GM19238 (cell line): ENCODE data around the gene HES3.
"Not testable (repeated sequence)": the region's sequence is repeated elsewhere in the genome, so short reads cannot be mapped to it uniquely, and the experiment has no call there.

Experiments used
- DNase-seq: peaks from one replicate; pipeline ENCODE4 v3.0.0; 2011; ENCODE audit warnings: low spot score; ENCODE audit not compliant: insufficient read length

The HES3 gene

DNA sequence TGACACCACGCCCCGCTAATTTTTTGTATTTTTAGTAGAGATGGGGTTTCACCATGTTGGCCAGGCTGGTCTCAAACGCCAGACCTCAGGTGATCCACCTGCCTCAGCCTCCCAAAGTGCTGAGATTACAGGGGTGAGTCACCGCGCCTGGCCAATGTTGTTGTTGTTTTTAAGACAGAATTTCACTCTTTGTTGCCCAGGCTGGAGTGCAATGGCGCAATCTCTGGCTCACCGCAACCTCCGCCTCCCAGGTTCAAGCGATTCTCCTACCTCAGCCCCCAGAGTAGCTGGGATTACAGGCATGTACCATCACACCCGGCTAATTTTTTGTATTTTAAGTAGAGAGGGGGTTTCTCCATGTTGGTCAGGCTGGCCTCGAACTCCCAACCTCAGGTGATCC lies 24.3 kb upstream of the HES3 start:
- not testable (repeated sequence) for DNase-seq

DNA sequence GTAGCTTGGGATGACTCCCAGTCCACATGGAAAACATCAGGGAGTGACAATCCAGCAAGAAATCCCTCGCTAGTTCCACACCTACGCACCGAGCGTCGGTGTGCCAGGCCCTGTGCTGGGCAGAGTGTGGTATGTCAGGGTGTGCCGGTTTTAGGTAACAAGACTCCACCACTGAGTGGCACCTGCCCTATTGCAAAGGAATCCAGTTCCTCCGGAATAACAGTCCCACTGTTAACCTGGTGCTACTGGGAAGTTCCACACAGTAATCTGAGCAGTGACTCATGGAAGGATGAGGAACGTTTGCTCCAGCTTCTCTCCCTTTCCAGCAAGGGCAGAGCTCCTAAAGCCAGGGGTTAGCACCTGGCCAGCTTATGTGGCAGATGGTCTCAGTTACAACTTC lies 23.7 kb upstream of the HES3 start:
- no peak for DNase-seq

DNA sequence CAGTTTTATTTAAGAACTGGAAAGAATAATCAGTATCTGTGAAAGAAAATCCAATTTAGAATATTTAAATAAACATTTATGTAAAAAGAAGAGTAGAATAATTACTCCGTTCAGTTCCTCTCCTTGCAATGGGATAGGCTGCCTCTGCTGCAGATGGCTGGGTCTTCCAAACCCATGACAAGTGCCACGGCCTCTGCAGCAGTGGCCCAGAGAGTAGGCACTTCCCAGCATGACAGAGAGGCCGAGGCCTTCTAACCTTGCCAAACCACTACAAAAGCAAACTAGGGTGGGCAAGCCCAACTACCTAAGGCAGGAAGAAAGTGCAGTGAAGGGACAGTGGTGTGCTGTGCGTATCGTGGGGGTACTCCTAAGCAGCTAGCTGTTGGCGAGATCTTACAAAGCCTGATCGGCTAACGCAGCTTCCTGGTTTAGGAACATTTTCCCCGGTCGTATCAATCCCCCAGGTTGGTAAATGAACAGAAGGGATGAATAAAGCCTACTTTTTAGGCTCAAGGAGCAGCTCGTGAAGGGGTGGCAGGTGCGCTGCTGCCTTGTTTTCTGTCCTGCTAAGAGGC lies 22.7 kb upstream of the HES3 start:
- no peak for DNase-seq

DNA sequence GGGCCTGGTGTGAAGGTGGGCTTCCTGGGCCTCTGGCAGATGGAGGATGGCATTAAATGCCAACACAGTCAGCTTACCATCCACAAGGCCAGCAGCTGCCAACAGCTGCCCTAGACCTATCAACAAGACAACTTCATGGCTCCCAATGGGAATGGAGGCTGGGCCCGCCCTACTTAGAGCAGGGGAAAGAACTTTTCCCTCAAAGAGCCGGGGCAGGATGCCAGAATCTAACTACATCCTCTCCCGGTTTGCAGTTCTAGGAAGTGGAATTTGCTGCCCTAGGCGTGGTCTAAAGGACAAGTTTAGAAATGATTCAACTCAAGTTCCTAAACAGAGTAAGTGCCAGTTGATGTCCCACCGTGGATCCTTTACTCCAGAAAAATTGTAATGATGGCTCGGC lies 21.3 kb upstream of the HES3 start:
- no peak for DNase-seq

DNA sequence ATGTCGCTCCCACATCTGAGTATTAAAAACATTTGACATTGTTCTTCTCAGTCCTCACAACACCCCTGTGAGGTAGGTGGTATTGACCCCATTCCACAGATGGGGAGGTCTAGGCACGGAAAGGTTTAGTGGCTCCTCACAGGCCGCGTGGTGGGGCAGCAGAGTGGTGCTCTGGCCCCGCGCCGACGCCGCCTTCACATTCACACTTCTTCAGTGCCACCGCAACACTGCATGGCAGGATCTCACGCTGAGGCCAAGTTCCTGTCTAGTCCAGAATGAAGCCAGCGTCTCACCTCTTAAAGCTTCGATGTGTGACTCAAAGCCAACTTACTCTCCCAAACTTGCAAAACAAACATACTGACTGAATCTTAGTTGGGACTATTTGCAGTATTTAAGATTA lies 20.4 kb upstream of the HES3 start:
- no peak for DNase-seq

DNA sequence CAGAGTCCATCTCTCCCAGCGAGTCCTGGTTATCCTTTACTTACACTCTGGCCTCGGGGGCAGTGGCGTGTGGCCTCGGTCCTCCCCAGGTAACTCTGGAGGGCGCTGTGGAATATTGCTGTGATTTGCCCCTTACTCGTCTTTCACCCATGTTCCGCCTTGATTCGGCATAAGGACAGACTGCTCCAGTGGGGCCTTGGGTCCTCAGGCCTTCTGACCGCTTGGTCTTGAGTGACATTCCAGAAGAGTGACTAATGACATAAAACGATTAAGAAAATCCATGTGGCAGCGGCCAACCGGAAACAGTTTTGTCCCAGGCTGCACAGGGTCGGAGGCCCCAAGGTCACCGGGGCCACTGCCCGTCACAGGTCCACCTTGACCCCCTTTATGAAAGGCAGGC lies 19.3 kb upstream of the HES3 start:
- DNase-seq: no peak

DNA sequence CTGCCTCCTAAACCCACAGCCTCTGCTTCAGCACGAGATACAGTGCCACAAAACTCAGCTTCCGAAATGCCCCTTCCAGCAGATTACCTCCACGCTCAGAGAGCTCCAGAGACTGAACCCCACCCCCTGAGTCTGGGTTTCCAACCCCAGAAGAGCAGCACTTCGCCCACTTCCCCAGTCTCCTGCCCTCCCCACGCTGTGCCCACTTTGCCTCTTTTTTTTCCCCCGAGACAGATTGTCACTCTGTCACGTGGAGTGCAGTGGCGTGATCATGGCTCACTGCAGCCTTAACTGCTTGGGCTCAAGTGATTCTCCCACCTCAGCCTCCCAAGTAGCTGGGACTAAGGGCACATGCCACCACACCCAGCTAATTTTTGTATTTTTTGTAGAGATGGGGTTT lies 18.3 kb upstream of the HES3 start:
- no peak for DNase-seq

DNA sequence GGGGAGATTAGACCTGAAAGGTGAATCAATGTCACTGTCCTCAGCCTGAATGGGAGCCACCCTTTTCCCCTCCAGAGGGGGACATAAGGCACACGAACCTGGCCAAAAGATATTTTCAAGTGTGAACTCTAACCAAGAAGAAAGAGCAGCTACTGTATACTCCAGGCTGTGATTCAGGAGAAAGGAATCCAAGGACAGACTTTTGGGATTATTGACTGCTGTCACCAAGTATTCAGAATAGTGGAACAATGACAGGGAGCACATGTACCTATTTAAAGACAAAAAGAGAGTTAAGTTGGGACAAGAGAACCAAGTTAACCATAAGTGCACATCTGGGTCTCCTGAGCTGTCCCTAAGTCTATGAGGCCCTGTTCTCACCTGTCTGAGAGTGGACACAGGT lies 10.6 kb upstream of the HES3 start:
- DNase-seq: no peak

DNA sequence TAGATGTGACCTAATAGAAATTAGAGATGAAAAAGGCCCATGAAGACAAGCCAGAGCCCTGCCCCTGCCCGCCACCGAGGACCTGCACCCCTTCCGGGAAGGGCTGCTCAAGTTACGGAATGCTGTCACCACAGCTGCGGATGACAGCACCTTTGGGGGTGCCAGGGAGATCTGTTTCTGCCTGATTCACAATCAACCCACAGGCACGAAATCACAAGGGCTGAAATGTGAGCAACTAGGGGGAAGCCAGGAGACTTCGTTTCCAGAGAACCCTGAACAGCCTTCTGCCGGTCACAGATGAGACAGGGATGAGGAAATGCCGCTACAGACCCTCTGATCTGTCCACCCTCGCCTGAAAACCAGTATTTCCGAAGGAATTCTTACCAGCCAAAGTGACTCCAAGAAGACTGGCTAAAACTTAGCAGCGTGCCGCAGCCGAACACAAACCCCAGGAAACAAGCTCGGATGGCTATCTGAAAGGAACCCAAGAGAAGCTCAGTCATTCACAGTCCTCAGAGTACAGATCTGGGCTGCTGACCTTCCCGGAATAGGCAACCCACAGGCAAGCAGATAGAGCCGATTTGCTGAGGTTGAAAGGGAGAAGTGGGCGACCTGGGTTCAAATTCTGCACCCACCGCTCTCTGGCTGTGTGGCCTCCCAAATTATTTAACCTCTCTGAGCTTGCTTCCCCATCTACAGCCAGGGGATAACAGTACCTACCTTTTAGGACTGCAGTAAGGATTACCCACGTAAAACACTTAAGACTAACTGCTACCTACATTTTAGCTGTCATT lies 9.3 kb upstream of the HES3 start:
- no peak for DNase-seq

DNA sequence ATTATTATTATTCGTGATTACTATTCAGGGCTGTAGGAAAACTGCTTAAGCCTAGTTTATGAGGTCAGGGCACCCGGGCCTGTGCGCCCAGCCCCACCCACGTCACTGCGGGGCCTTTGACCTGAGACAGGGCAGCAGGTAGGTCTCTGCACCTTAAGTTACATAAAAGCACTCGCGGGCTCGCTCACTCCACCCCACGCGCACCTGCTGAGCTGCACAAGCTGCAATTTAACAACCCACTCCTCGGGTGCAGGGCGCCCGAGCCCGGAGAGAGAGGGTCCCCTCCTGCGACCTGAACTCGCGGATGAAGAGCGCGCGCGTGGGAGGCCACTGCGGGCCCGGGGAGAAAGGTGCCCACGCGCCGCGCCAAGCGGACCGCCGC lies 8.7 kb upstream of the HES3 start:
- no peak for DNase-seq

DNA sequence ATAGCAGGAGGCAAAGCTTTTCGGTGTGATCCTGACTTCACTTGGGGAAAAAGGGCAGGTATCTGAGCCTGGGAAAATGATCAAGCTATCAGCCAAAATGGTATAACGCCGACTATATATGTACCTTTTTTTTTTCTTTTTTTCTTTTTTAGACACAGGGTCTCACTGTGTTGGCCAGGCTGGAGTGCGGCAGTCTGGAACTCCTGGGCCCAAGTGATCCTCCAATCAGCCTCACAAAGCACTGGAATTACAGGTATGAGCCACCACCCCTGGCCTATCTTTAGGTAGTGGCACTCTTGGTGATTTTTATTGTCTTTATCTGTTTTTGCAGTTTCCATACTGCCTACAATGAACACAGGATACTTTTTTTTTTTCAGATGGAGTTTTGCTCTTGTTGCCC lies 6.9 kb upstream of the HES3 start:
- DNase-seq: no peak

DNA sequence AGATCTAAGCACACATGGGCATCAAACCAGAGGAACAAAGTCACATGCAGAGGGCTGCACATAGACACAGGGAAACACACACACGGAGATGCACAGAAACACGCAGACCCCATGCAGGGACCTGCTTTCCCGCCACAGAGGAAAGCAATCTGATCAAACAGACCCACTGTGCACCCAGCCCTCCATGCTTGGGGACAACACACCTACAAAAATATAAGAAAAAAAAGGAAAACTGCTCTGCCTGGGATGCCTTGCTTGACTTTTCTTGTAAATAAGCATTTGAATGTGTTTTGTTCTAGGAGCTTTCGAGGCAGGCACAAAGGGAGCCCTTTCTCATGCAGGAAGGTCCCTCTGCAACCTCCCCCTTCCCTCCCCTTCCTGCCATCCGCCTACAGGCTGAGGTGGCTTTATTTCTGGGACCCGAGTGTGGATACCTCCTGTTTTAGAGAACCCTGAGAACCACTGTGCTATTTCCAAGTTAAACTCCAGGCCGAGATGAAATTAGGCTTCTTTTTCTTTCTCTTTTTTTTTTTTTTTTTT lies 4.7 kb upstream of the HES3 start:
- no peak for DNase-seq

DNA sequence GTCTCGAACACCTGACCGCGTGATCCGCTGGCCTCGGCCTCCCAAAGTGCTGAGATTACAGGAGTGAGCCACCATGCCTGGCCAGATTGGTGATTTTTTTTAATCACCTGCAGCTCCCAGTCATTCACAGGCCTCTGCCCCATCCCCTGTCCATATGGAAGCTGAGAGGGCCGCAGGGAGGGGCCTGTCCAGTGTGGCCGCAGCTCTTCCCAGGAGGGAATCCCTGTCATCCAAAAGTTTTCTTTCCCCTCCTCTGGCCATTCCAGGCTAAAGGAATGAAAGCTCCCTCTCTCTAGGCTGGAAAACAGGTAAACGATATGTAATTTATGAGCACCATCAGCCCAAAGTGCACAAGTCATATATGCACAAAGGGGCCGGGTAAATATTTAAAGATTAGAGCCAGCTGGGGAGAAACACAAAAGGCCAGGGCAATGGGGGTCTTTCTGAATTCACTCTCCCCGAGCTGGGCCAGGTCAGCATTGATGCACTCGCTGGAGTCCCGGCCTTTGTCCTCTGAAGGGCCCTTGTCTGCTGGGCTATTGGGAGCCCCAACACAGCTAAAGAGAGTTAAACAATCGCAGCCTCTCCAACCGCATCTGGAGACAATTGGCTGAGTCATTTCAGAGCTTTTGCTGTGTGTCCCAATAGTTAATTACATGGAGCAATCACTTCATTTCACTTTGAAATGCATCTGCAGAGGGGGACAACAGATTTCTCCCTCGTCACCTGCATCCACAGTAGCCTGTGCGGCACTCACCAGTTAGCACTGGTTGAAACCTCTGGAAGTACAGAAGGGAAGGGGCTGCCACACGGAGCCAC lies 3.8 kb upstream of the HES3 start:
- no peak for DNase-seq

DNA sequence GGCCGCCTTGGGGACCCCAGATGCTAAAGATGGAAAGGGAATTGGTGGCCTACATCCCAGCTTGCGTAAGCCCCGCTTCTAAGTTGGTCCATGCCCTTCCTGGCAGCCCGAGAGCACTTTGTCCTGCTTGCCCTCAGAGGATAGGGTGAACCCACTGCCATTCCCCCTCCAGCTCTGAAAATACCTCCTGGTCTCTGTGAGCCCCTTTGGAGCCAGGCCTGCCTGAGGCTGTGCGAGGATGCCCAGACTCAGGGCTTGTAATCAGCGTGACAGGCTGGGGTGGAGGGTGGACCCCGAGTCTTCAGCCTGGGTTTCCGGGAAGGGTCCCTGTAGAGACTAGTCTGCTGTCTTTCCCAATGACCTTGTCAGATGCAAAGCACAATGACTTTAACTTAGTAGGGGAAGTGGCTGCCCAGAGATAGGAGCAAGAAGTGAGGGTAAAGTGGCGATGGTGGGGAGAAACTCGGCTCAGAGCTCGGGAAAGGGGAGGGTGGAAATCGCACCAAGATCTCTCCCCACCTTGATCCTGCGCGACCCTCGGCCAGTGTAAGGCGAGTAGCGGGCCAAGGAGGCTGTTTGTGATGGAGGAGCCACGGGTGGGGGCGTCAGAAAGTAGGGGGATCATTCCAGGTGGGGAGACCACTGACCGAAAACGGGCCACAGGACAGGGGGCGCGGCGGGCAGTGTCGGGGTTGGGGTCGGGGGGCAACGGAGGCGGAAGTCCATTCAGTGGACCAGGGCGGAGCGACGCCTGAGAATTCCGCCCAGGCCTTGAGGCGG lies 2.7 kb upstream of the HES3 start:
- no peak for DNase-seq

DNA sequence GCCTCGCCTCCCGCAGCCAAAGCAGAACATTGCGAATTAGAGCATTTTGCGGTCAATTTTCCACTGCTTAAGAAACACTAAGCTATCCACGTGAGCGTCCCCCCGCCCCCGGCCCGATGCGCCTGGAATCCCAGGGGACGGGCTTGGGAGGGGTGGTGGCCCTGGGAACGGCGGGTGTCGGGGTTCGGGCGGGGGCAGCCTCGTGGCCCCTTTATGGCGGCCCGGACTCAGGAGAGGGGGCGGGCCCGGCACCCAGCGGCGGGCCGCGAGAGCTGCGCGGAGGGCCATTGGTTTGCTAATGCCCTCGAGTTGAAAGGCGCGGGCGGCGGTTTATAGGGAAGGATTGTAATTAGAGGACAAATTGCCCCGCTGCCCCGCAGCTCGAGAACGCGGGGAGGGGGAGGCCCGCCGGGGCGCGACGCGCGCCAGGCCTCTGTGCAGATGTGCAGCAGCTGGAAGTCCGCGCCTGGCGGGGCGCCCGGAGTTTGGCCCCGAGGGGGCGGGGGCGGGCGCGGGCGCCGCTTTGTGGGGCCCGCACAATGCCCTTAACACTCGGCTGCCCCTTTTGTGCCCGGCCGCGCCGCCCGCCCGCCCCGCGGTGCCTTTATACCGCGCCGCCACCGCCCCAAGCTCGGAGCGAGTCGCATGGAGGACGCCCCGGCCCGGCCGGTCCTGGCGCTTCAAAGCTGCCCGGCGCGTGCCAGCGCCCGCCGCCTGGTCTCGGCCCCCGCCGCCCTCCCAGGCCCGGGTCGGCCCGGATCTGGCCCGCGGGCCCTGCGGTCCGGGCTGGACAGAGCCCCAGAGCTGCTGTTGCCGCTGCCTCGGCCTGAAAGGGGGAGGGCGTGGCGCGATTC lies 1.9 kb upstream of the HES3 start:
- DNase-seq: no peak

DNA sequence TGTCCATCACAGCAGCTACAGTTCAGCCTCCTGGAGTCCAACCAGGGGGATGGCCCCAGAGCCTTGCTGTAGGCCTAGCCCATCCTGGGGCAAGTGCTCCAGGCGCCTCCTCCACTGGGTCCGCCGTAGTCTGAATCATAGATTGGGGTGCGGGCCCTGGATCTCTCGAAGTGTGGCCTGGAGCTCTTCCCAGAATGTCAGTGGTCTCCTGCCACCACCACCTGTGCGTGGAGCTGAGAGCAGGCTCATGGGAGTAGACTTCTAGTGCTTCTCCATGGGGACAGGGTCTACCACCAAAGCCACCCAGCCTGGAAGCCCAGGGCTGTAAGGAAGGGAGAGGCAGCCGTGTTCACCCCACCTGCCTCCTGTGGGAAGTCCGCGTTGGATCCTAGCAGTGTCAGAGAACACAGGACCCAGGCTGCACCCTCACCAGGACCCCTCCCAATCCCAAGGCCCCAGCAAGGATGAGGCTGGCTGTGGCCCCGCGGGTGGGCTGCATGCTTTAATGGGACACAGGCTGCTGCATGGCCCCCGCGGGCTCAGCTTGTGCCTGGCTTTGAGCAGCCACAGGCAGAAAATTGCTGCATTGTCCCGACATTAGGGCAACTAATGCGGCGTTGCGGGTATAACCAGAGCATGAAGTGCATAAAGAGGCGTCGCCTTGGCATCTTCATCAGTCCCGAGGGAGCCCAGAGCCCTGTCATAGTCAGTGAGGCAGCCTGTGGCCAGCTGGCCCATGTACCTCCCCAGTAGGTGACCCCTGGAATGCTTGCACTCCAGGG lies 735 bp upstream of the HES3 start:
- no peak for DNase-seq

DNA sequence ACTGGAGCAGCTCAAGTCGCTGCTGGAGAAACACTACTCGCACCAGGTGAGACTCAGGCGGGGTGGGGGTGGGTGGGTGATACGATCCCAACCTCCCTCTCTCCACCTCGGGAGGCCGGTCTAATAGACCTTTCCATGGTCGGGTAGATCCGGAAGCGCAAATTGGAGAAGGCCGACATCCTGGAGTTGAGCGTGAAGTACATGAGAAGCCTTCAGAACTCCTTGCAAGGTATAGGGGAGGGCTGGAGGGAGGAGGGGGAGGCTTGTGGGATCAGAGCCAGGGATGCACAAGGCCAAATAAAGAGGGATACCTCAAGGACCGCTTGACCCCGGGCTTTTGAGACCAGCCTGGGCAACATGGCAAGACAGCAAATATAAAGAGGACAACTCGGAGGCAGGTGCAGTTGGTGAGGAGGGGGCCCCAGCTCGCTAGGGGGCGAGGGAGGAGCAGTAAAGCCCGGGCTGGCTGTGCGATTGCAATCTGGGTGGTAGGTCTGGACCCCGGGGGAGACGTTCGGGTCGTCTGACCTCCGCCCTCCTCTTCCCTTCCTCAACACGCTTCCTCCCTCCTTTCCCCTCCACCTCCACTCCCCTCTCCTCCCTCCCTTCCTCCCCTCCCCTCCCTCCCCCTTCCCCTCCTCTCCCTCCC lies 546 bp downstream of the HES3 start:
- no peak for DNase-seq

DNA sequence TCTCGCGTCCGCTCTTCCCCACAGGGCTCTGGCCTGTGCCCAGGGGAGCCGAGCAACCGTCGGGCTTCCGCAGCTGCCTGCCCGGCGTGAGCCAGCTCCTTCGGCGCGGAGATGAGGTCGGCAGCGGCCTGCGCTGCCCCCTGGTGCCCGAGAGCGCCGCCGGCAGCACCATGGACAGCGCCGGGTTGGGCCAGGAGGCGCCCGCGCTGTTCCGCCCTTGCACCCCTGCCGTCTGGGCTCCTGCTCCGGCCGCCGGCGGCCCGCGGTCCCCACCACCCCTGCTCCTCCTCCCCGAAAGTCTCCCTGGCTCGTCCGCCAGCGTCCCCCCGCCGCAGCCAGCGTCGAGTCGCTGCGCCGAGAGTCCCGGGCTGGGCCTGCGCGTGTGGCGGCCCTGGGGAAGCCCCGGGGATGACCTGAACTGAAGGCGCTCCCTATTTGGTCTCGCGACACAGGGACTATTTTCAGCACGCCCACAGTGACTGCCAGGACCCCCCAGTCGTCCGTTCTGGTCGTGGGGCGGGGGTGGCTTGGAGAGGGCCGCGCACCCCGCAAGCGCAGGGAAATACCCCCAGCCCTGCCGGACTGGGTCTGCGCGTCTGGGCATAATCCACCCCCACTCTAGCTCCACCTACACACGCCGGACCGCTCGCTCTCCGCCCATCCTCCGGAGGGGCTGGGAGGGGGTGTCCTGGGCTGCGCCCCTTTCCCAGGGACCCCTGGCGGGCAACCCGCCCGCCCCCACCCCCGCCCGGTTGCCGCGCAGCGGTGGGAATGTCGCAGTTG lies 1.3 kb downstream of the HES3 start:
- peak; percentile 92 for DNase-seq
